ENCODE results near the gene ERC1.
"Not testable (repeated sequence)": the region's sequence is repeated elsewhere in the genome, so short reads cannot be mapped to it uniquely, and the experiment has no call there.

ERC1 gene

GRCh38 chr12:1122786-1123185, 131.8 kb downstream of the ERC1 start:
- no peak for DNase-seq (ENCODE audit: low read depth, low spot score)

GRCh38 chr12:1126091-1126490, 135.1 kb downstream of the ERC1 start:
- DNase-seq (ENCODE audit: low read depth, low spot score) = no peak

GRCh38 chr12:1127021-1127420, 136.0 kb downstream of the ERC1 start:
- DNase-seq (ENCODE audit: low read depth, low spot score) = no peak

GRCh38 chr12:1130164-1130563, 139.1 kb downstream of the ERC1 start:
- DNase-seq (ENCODE audit: low read depth, low spot score) = no peak

- no peak for DNase-seq (ENCODE audit: low read depth, low spot score)
Observed at GRCh38 chr12:1130571-1130970, 139.5 kb downstream of the ERC1 start.

GRCh38 chr12:1131811-1132224, 140.8 kb downstream of the ERC1 start:
- no peak for DNase-seq (ENCODE audit: low read depth, low spot score)

GRCh38 chr12:1132311-1132710, 141.3 kb downstream of the ERC1 start:
- DNase-seq (ENCODE audit: low read depth, low spot score) = no peak

GRCh38 chr12:1138691-1139090, 147.7 kb downstream of the ERC1 start:
- no peak for DNase-seq (ENCODE audit: low read depth, low spot score)

- not testable (repeated sequence) for DNase-seq (ENCODE audit: low read depth, low spot score)
Observed at GRCh38 chr12:1146758-1147157, 155.7 kb downstream of the ERC1 start.

GRCh38 chr12:1147821-1148220, 156.8 kb downstream of the ERC1 start:
- no peak for DNase-seq (ENCODE audit: low read depth, low spot score)

- no peak for DNase-seq (ENCODE audit: low read depth, low spot score)
Observed at GRCh38 chr12:1157046-1157445, 166.0 kb downstream of the ERC1 start.

GRCh38 chr12:1161197-1161596, 170.2 kb downstream of the ERC1 start:
- no peak for DNase-seq (ENCODE audit: low read depth, low spot score)

- no peak for DNase-seq (ENCODE audit: low read depth, low spot score)
Observed at GRCh38 chr12:1162081-1162760, 171.2 kb downstream of the ERC1 start.

- no peak for DNase-seq (ENCODE audit: low read depth, low spot score)
Observed at GRCh38 chr12:1167784-1168183, 176.8 kb downstream of the ERC1 start.

- no peak for DNase-seq (ENCODE audit: low read depth, low spot score)
Observed at GRCh38 chr12:1170411-1170810, 179.4 kb downstream of the ERC1 start.

GRCh38 chr12:1171657-1172408, 180.8 kb downstream of the ERC1 start:
- no peak for DNase-seq (ENCODE audit: low read depth, low spot score)

- no peak for DNase-seq (ENCODE audit: low read depth, low spot score)
Observed at GRCh38 chr12:1173781-1174617, 183.0 kb downstream of the ERC1 start.

GRCh38 chr12:1174659-1175058, 183.6 kb downstream of the ERC1 start:
- no peak for DNase-seq (ENCODE audit: low read depth, low spot score)

GRCh38 chr12:1176191-1176590, 185.2 kb downstream of the ERC1 start:
- no peak for DNase-seq (ENCODE audit: low read depth, low spot score)

- DNase-seq (ENCODE audit: low read depth, low spot score) = no peak
Observed at GRCh38 chr12:1179128-1179527, 188.1 kb downstream of the ERC1 start.

GRCh38 chr12:1182069-1182468, 191.0 kb downstream of the ERC1 start:
- DNase-seq (ENCODE audit: low read depth, low spot score) = no peak

- no peak for DNase-seq (ENCODE audit: low read depth, low spot score)
Observed at GRCh38 chr12:1184402-1184801, 193.4 kb downstream of the ERC1 start.
